Activated effector memory CD4-positive, alpha-beta T cell treated with Interleukin-2 at 50 U/mL for 16 hours (primary cell): ENCODE results near the gene ITK.
"Not testable (repeated sequence)": the region's sequence is repeated elsewhere in the genome, so short reads cannot be mapped to it uniquely, and the experiment has no call there.

Experiments used
- DNase-seq: peaks from one replicate; pipeline ENCODE4 v3.0.0-alpha.2; 2020

ITK gene

GRCh38 chr5:157168286-157168685, 12.4 kb upstream of the ITK start:
- DNase-seq: no peak

GRCh38 chr5:157172403-157172802, 8.2 kb upstream of the ITK start:
- DNase-seq: peak; percentile 47

- no peak for DNase-seq
Measured at GRCh38 chr5:157175071-157175612, 5.5 kb upstream of the ITK start.

- DNase-seq: no peak
Measured at GRCh38 chr5:157177953-157178352, 2.7 kb upstream of the ITK start.

GRCh38 chr5:157178966-157179365, 1.7 kb upstream of the ITK start:
- DNase-seq: no peak

GRCh38 chr5:157182143-157182757, 1.6 kb downstream of the ITK start:
- no peak for DNase-seq

- no peak for DNase-seq
Measured at GRCh38 chr5:157184117-157184670, 3.6 kb downstream of the ITK start.

GRCh38 chr5:157185122-157185521, 4.5 kb downstream of the ITK start:
- DNase-seq: not testable (repeated sequence)

GRCh38 chr5:157186309-157187045, 5.8 kb downstream of the ITK start:
- DNase-seq: no peak

GRCh38 chr5:157187046-157187754, 6.6 kb downstream of the ITK start:
- DNase-seq: no peak

GRCh38 chr5:157188270-157188669, 7.6 kb downstream of the ITK start:
- no peak for DNase-seq

- DNase-seq: no peak
Measured at GRCh38 chr5:157189223-157189622, 8.6 kb downstream of the ITK start.

GRCh38 chr5:157193699-157194424, 13.2 kb downstream of the ITK start:
- no peak for DNase-seq

GRCh38 chr5:157196045-157196444, 15.4 kb downstream of the ITK start:
- no peak for DNase-seq

GRCh38 chr5:157197086-157197485, 16.4 kb downstream of the ITK start:
- DNase-seq: no peak

- no peak for DNase-seq
Measured at GRCh38 chr5:157198277-157198986, 17.8 kb downstream of the ITK start.

GRCh38 chr5:157201857-157202256, 21.2 kb downstream of the ITK start:
- DNase-seq: no peak

GRCh38 chr5:157203417-157203816, 22.8 kb downstream of the ITK start:
- no peak for DNase-seq

- no peak for DNase-seq
Measured at GRCh38 chr5:157204765-157205164, 24.1 kb downstream of the ITK start.

GRCh38 chr5:157205708-157206107, 25.1 kb downstream of the ITK start:
- DNase-seq: no peak

GRCh38 chr5:157210652-157211051, 30.0 kb downstream of the ITK start:
- not testable (repeated sequence) for DNase-seq

- DNase-seq: no peak
Measured at GRCh38 chr5:157212307-157212706, 31.7 kb downstream of the ITK start.
